NT2/D1 (cell line): ENCODE results near the gene RGS9.

Source experiments
- SUZ12 ChIP-seq: IDR thresholded peaks from 2 replicates; pipeline ENCODE4 v1.6.1; 2011; ENCODE audit not compliant: insufficient read length, insufficient read depth; ENCODE audit errors: extremely low read depth
- ZNF274 ChIP-seq: IDR thresholded peaks from 2 replicates; pipeline ENCODE4 v1.6.1; 2011; ENCODE audit warnings: mild to moderate bottlenecking, low read depth, low read length

DNA sequence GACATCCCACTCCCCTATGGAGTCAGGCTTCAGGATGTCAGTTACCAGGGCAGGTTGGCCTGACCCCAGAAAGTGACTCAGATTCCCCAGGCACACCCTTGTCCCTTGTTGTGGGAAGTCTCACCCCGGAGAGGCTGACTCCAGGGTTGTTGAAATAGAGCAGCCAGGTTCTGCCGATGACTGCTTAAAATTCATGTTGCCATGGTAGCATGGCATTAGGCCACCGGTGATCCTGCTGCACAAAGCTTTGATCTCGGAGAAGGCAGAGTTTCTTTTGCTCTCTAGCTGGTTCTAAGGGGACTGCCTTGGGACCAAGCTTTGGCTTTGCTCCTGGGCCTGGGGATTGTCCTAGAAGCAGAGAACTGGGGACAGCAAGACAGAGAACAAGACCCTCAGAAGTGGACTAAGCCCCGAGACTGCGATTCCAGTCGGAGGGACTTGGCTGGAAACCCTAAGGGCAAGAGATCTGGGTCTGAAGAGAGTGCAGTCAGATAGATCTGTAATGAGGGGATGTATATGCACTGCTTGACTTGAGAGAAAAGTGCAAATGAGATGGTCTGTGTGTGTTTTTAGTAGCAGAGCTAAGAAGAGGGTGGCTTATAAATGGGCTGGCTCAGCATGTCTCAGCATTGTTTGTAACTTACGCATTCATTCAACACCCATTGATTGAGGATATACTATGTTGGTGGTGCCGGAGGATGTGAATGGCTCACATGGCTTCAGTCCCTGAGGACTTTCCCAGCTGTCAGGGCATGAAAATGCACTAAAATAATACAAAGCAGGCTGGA is 106.9 kb downstream of the RGS9 start:
- TF ChIP-seq SUZ12: no peak
- no peak for TF ChIP-seq ZNF274
